COLO668 (cell line): ENCODE data around the gene CERK.

ENCODE experiments used
- DNase-seq: peaks from one replicate; lab custom pipeline; 2025; ENCODE audit not compliant: unreplicated experiment; lab: John Stamatoyannopoulos, UW

The CERK gene

GRCh38 chr22:46679706-46680269, 58.3 kb downstream of the CERK start:
- no peak for DNase-seq

- no peak for DNase-seq
Observed at GRCh38 chr22:46678785-46679700, 59.0 kb downstream of the CERK start.

- no peak for DNase-seq
Observed at GRCh38 chr22:46678003-46678657, 59.9 kb downstream of the CERK start.

GRCh38 chr22:46677323-46678002, 60.6 kb downstream of the CERK start:
- no peak for DNase-seq

- no peak for DNase-seq
Observed at GRCh38 chr22:46676881-46677280, 61.2 kb downstream of the CERK start.

- DNase-seq = no peak
Observed at GRCh38 chr22:46676479-46676878, 61.6 kb downstream of the CERK start.

GRCh38 chr22:46675938-46676337, 62.1 kb downstream of the CERK start:
- DNase-seq = no peak

- no peak for DNase-seq
Observed at GRCh38 chr22:46675479-46675878, 62.6 kb downstream of the CERK start.

GRCh38 chr22:46674906-46675305, 63.1 kb downstream of the CERK start:
- DNase-seq = no peak

GRCh38 chr22:46674367-46674781, 63.7 kb downstream of the CERK start:
- DNase-seq = no peak

GRCh38 chr22:46673662-46674236, 64.3 kb downstream of the CERK start:
- no peak for DNase-seq

GRCh38 chr22:46673205-46673604, 64.8 kb downstream of the CERK start:
- no peak for DNase-seq

GRCh38 chr22:46672731-46673130, 65.3 kb downstream of the CERK start:
- DNase-seq = no peak

GRCh38 chr22:46671824-46672432, 66.1 kb downstream of the CERK start:
- DNase-seq = no peak

- DNase-seq = no peak
Observed at GRCh38 chr22:46669201-46669600, 68.9 kb downstream of the CERK start.

- no peak for DNase-seq
Observed at GRCh38 chr22:46668116-46668515, 69.9 kb downstream of the CERK start.

- no peak for DNase-seq
Observed at GRCh38 chr22:46667245-46667623, 70.8 kb downstream of the CERK start.

GRCh38 chr22:46666577-46667244, 71.3 kb downstream of the CERK start:
- no peak for DNase-seq

GRCh38 chr22:46665751-46666280, 72.2 kb downstream of the CERK start:
- DNase-seq = no peak

- DNase-seq = no peak
Observed at GRCh38 chr22:46665151-46665695, 72.8 kb downstream of the CERK start.
